ENCODE data around the gene POLR1E.
A peak's percentile ranks its signal among the peaks of the same experiment; 100 is the strongest.
"Not testable (repeated sequence)": the region's sequence is repeated elsewhere in the genome, so short reads cannot be mapped to it uniquely, and the experiment has no call there.

The POLR1E gene

DNA sequence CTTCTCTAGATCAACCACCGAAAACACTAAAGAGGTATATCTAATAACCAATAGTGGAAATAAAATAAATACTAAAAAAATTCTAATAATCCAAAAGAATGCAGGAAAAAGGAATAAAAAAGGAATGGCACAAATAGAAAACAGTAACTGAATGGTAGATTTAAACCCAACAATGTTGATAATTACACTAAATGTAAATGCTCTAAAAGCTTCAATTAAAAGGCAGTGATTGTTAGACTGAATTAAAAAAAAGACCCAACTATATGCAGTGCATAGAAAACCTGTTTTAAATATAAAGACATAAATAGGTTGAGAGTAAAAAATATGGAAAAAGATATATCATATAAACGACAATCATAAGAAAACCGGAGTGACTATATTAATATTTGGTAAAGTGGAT, 11.3 kb upstream of the POLR1E start:
- H3K4me3 ChIP-seq (ENCODE audit: low read depth, low read length) = no peak overlapping the region
- TF ChIP-seq, protein P1, sequence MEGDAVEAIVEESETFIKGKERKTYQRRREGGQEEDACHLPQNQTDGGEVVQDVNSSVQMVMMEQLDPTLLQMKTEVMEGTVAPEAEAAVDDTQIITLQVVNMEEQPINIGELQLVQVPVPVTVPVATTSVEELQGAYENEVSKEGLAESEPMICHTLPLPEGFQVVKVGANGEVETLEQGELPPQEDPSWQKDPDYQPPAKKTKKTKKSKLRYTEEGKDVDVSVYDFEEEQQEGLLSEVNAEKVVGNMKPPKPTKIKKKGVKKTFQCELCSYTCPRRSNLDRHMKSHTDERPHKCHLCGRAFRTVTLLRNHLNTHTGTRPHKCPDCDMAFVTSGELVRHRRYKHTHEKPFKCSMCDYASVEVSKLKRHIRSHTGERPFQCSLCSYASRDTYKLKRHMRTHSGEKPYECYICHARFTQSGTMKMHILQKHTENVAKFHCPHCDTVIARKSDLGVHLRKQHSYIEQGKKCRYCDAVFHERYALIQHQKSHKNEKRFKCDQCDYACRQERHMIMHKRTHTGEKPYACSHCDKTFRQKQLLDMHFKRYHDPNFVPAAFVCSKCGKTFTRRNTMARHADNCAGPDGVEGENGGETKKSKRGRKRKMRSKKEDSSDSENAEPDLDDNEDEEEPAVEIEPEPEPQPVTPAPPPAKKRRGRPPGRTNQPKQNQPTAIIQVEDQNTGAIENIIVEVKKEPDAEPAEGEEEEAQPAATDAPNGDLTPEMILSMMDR (IDR thresholded peaks at IDR 0.05; ENCODE audit: borderline replicate concordance, insufficient read depth, low read depth, low read length) = no peak

DNA sequence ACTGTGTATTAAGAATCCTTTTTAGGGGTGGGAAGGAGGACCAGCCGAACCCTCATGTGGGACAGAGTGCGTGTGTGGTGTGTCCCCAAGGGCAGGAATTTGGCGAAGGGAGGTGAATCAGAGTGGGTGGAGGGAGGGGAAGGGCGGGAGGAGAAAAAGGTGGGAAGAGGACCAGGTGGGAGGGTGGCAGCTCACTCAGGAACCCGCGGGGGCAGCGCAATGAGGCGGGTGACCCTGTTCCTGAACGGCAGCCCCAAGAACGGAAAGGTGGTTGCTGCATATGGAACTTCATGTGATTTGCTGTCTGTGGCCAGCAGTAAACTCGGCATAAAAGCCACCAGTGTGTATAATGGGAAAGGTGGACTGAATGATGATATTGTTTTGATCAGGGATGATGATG, 8.8 kb upstream of the POLR1E start:
- no peak overlapping the region for H3K4me3 ChIP-seq (ENCODE audit: low read depth, low read length)
- TF ChIP-seq, protein P1 (IDR thresholded peaks at IDR 0.05; ENCODE audit: borderline replicate concordance, insufficient read depth, low read depth, low read length) = no peak

DNA sequence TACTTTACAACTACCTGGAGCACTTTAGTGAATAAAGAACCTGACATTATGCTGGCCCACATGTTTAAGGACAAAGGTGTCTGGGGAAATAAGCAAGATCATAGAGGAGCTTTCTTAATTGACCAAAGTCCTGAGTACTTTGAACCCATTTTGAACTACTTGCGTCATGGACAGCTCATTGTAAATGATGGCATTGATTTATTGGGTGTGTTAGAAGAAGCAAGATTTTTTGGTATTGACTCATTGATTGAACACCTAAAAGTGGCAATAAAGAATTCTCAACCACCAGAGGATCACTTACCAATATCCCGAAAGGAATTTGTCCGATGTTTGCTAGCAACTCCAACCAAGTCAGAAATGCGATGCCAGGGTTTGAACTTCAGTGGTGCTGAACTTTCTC, 8.3 kb upstream of the POLR1E start:
- not testable (repeated sequence) for H3K4me3 ChIP-seq (ENCODE audit: low read depth, low read length)

DNA sequence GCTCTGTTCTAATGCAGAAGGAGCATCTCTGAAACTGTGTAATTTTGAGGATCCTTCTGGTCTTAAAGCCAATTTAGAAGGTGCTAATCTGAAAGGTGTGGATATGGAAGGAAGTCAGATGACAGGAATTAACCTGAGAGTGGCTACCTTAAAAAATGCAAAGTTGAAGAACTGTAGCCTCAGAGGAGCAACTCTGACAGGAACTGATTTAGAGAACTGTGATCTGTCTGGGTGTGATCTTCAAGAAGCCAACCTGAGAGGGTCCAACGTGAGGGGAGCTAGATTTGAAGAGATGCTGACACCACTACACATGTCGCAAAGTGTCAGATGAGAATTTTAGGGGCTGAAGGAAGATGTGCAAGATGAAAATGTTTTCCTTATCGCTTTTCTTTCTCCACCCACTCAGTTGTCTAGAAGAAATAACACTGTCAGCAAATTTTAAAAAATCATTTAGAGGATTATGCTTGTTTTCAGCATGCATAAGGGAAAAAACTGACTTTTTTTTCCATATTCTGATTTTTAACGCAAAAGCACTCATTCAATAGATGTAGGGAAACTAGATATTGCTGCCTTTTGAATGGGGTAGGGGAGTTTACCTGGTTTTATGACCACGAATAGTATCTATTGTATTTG, 7.6 kb upstream of the POLR1E start:
- H3K4me3 ChIP-seq (ENCODE audit: low read depth, low read length) = not testable (repeated sequence)

DNA sequence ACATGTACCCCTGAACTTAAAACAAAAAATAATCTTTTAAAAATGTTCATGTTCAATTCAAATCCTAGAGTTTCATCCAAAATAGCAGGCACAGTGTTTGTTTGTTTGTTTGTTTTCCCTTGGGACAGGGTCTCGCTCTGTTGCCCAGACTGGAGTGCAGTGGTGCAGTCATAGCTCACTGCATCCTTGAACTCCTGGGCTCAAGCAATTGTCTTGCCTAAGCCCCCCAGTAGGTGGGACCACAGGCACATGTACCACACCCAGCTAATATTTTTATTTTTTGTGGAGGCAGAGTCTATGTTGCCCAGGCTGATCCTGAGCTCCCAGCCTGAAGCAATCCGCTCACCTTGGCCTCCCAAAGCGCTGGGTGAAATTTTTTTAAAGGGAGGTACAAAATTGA, 5.0 kb upstream of the POLR1E start:
- H3K4me3 ChIP-seq (ENCODE audit: low read depth, low read length) = no peak overlapping the region
- TF ChIP-seq, protein P1 (IDR thresholded peaks at IDR 0.05; ENCODE audit: borderline replicate concordance, insufficient read depth, low read depth, low read length) = no peak

DNA sequence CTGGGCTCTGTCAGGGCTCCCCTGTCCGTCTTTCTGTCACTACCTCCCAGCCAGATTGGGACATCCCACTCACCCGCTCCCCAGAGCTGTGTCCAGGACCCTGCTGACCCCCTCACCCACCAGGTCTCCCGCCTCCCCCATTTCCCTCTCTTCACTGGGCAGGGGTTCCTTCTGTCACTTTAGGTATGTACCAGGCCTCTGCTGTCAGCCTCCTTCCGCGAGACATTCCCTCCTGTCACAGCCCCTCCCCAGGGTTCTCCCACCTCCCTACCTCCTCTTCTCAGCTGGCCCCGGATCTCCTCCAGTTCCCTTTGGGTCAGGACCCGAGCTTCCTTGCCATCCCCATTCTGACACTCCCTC, 488 bp downstream of the POLR1E start:
- TF ChIP-seq, protein P1 (IDR thresholded peaks at IDR 0.05; ENCODE audit: borderline replicate concordance, insufficient read depth, low read depth, low read length) = no peak

DNA sequence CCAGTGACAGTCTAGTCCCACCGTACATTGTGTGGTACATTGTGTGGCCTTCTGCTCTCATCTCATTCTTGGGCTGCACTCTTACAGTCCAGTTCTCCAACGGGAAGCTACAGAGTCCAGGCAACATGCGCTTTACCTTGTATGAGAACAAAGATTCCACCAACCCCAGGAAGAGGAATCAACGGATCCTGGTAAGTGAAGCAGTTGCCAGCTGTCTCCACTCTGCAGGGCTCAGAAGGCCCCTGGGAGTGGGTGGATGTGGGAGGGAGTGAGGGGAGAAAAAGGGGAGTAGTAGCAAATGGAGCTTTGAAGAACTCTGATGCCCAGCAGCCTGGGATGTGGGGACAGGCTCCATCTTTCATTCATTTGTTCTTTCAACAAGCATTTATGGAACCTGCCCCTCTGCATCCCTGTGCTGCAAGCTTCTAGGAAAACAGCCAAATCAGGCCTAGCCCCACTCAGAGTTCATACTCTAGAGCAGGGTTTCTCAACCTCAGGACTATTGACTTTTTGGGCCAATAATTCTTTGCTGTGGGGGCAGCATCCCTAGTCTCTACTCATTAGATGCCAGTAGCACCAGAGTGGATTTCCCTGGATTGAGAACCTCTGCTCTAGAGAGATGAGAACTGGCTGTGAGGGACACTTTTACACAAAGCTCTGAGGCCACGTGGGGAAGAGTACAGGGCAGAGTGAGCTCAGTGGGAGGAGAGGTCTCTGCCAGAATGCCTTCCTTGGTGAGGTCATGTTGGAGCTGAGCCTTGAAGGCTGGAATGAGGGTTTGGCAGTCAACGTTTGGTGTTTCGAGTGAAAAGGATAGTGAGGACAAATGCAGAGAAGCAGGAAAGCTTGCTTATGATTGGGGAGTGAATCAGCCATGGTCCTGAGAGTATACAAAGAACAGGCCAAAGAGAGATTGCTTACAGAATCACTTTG, 1.1 kb downstream of the POLR1E start:
- H3K4me3 ChIP-seq (ENCODE audit: low read depth, low read length) = peak overlapping the region; percentile 64
- TF ChIP-seq, protein P1 (IDR thresholded peaks at IDR 0.05; ENCODE audit: borderline replicate concordance, insufficient read depth, low read depth, low read length) = no peak

More for the DNA sequence above, 488 bp downstream of the POLR1E start:
- H3K4me3 ChIP-seq (ENCODE audit: low read depth, low read length) = peak overlapping the region; percentile 64

DNA sequence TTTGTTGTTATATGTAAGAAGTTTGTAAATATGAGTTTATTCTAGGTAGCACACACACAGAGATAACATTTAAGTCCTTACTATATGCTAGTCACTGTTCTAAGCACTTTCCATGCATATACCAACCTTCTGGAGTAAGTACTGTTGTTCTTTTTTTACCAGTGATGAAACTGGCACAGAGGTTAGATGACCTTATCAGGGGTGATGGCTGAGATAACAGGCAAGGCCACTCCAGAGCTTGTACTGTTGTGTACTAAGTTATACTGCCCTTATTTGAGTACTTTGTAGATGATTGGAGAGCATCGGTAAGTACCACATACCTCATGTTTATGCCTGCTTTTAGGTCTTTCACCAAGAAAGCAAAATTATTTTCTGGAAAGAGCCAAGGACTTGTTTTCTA, 6.2 kb downstream of the POLR1E start:
- TF ChIP-seq, protein P1 (IDR thresholded peaks at IDR 0.05; ENCODE audit: borderline replicate concordance, insufficient read depth, low read depth, low read length) = no peak
- no peak overlapping the region for H3K4me3 ChIP-seq (ENCODE audit: low read depth, low read length)

All from GM12875 (cell line).